HepG2 (cell line): ENCODE results near the gene ALCAM. TPM values are rescaled to one million over a fixed set of nuclear protein-coding genes. Genes with fewer than 3 reads are reported as not detected.

Experiments used
- ATAC-seq: fragments of 200-7000 bp; cut with Tn5 transposase; 3 replicates; pipeline ENCODE4 v1.9.1; 2020; ENCODE audit warnings: mild to moderate bottlenecking, moderate library complexity
- BruUV-seq: library from RNA; stranded (reverse); fragments of 400-500 nt; replicated peaks from 2 replicates; lab custom pipeline; 2021; lab: Mats Ljungman, UMichigan
- CTCF ChIA-PET: fragments of 300-600 bp; formaldehyde crosslinking; extraction: SDS; loops from one replicate; lab custom pipeline; 2021; ENCODE audit warnings: low total read pairs, inconsistent platforms, low intra/inter-chr PET ratio; lab: Yijun Ruan, JAX
- POLR2A ChIA-PET: fragments of 350-600 bp; sonication (Branson Sonifier 250); formaldehyde crosslinking; loops from one replicate; lab custom pipeline; 2020; ENCODE audit warnings: antibody characterized with exemption, inconsistent platforms; lab: Yijun Ruan, JAX
- DNase-seq: peaks from one replicate; pipeline ENCODE4 v3.0.0-alpha.2; 2015; ENCODE audit warnings: low spot score
- FAIRE-seq: peaks from 3 replicates; lab custom pipeline; 2011; peaks lifted over from hg19 to GRCh38; lab: Jason Lieb, UNC
- H2AFZ ChIP-seq: one replicate; pipeline ENCODE4 v1.6.1; 2011; ENCODE audit warnings: low read length, inconsistent platforms
- H3K27ac ChIP-seq: fragments of 300-600 bp; 3 replicates; pipeline ENCODE4 v1.8.0; 2011; ENCODE audit warnings: mixed run types, mild to moderate bottlenecking, mixed read lengths, low read length, inconsistent platforms; ENCODE audit not compliant: insufficient read depth; ENCODE audit errors: extremely low read length
- H3K27me3 ChIP-seq, 2 experiments: fragments of 200-600 bp in 1 of 2; 2 replicates in 1 of 2; 3 replicates in 1 of 2; pipeline versions ENCODE4 v1.6.0 to v1.8.0; 2011; ENCODE audit warnings: low read length in 2 of 2, mild to moderate bottlenecking in 2 of 2, moderate library complexity in 2 of 2, inconsistent platforms in 1 of 2; ENCODE audit not compliant: insufficient read depth in 2 of 2, control insufficient read depth in 1 of 2
- H3K36me3 ChIP-seq, 2 experiments: fragments of 200-600 bp in 1 of 2; replicated peaks in 1 of 2; 2 replicates in 1 of 2; 3 replicates in 1 of 2; pipeline versions ENCODE4 v1.5.1 to v1.8.0; 2011; ENCODE audit warnings: low read length in 2 of 2, inconsistent platforms in 1 of 2; ENCODE audit not compliant: insufficient read depth in 2 of 2, control insufficient read depth in 1 of 2
- H3K4me1 ChIP-seq: 2 replicates; pipeline ENCODE4 v1.5.1; 2012; ENCODE audit warnings: low read length, inconsistent platforms; ENCODE audit not compliant: insufficient read depth
- H3K4me2 ChIP-seq: 2 replicates; pipeline ENCODE4 v1.6.0; 2011; ENCODE audit warnings: low read depth, low read length, inconsistent platforms
- H3K4me3 ChIP-seq, 3 experiments: fragments of 200-600 bp in 1 of 3; sonication (generic), shearing (Covaris generic) in 1 of 3; replicated peaks in 1 of 3; 2 replicates each; pipeline ENCODE4 v1.5.1; 2011 to 2016; ENCODE audit warnings: low read length in 3 of 3, inconsistent platforms in 2 of 3, low read depth in 2 of 3, mild to moderate bottlenecking in 2 of 3, control low read depth in 1 of 3, mixed read lengths in 1 of 3; ENCODE audit not compliant: insufficient read depth in 1 of 3
- H3K79me2 ChIP-seq: one replicate; pipeline ENCODE4 v1.6.1; 2011; ENCODE audit warnings: low read length, inconsistent platforms; ENCODE audit not compliant: insufficient read depth
- H3K9ac ChIP-seq: 2 replicates; pipeline ENCODE4 v1.6.0; 2011; ENCODE audit warnings: mild to moderate bottlenecking, low read depth, low read length, inconsistent platforms; ENCODE audit not compliant: insufficient read depth
- H3K9me3 ChIP-seq: 2 replicates; pipeline ENCODE4 v1.5.1; 2012; ENCODE audit warnings: mild to moderate bottlenecking, low read length
- H4K20me1 ChIP-seq: 2 replicates; pipeline ENCODE4 v1.6.0; 2011; ENCODE audit warnings: inconsistent platforms, mild to moderate bottlenecking, low read length, moderate library complexity; ENCODE audit not compliant: insufficient read depth
- ARNT ChIP-seq: fragments of 450-650 bp; IDR thresholded peaks from 2 replicates; pipeline ENCODE4 v1.6.1; 2017
- FLYWCH1 ChIP-seq: sonication (generic); formaldehyde crosslinking; IDR thresholded peaks from 2 replicates; pipeline ENCODE4 v1.8.1; 2023; ENCODE audit warnings: mild to moderate bottlenecking, missing genetic modification reagents
- FOXM1 ChIP-seq: sonication (generic); formaldehyde crosslinking; IDR thresholded peaks from 2 replicates; pipeline ENCODE4 v1.5.0; 2020; ENCODE audit warnings: missing genetic modification reagents
- NR2F1 ChIP-seq, 2 experiments: fragments of 450-650 bp in 1 of 2; formaldehyde crosslinking in 1 of 2; IDR thresholded peaks; 2 replicates each; pipeline versions ENCODE4 v1.5.0 to v1.6.1; 2016 to 2020; ENCODE audit warnings: mild to moderate bottlenecking in 1 of 2, missing compliant biosample characterization in 1 of 2, missing genetic modification reagents in 1 of 2, moderate library complexity in 1 of 2
- SNAPC4 ChIP-seq: sonication (generic); formaldehyde crosslinking; IDR thresholded peaks from 2 replicates; pipeline ENCODE4 v1.4.0; 2020; ENCODE audit warnings: mild to moderate bottlenecking, missing genetic modification reagents
- ZNF205 ChIP-seq: IDR thresholded peaks from 2 replicates; pipeline ENCODE4 v1.6.1; 2018; ENCODE audit warnings: missing biosample characterization, missing genetic modification reagents
- WGBS: methylation state at CpG from one replicate; pipeline ENCODE4 v1.1.6; 2017; ENCODE audit warnings: low lambda C conversion rate; 5-methylcytosine and 5-hydroxymethylcytosine counted together
- in situ Hi-C: cut with HindIII; loops from 2 replicates; pipeline ENCODE4 v1.10.0; 2017; ENCODE audit warnings: low pct_unique_long_range_greater_than_20kb; ENCODE audit not compliant: extremely low pct_ligation_motif_present
- intact Hi-C: fragments of 100-400 bp; cut with micrococcal nuclease; formaldehyde crosslinking; loops from one replicate; pipeline ENCODE4 v1.10.0; 2022; ENCODE audit not compliant: unreplicated experiment
- polyA plus RNA-seq, 8 experiments: library from polyadenylated mRNA; depleted of rRNA in 3 of 8; stranded (reverse) in 7 of 8; unstranded in 1 of 8; fragments of >200 nt; fragmentation: Illumina TruSeq in 4 of 8; extraction: Trizol in 4 of 8; gene quantifications; 2 replicates each; pipeline versions ENCODE4 v1.2.1 to v1.2.3, GENCODE V29; 2011 to 2016; ENCODE audit warnings: low read depth in 4 of 8, missing spikeins in 1 of 8, mixed read lengths in 1 of 8; ENCODE audit not compliant: insufficient read depth in 1 of 8
- total RNA-seq, 5 experiments: library from RNA; depleted of rRNA; stranded (reverse); fragments of >200 nt; fragmentation: Illumina TruSeq; extraction: Trizol; gene quantifications; 2 replicates each; pipeline ENCODE4 v1.2.3, GENCODE V29; 2016; ENCODE audit warnings: low read depth in 1 of 5
- TF ChIP-seq, protein P1 (sequence below): sonication (generic); formaldehyde crosslinking; IDR thresholded peaks from 2 replicates; pipeline ENCODE4 v1.5.1; 2020; ENCODE audit warnings: mild to moderate bottlenecking, moderate library complexity, missing genetic modification reagents

The ALCAM gene
- total and polyA plus RNA-seq, 2 of the 13 experiments (the other 11 are each of a cell fraction or from before 2014, with no cell fraction given), result 26.0 to 33.1 TPM

GRCh38 chr3:105424412-105425152 lies 57.9 kb downstream of the ALCAM start (continued):
- no peak for TF ChIP-seq SNAPC4 (CRISPR knock-in tag)
- TF ChIP-seq FOXM1 (CRISPR knock-in tag), result no peak
- TF ChIP-seq FLYWCH1 (CRISPR knock-in tag), result no peak

DNA sequence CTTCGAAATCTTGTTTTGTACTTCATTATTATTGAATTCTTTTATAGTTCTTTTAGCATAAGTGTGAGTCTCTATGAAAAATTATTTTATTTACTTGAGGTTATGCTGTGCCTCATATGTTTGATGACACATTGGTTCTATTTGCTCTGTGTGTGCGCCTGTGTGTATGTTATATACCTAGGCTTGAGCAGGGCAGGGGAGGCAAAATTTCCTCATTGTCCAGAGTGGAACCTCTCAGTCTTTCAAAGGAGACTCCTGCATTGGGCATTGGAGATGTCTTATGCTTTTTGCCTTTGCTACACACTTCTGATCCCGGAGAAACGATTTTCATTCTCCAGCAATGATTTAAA lies 58.4 kb downstream of the ALCAM start:
- Histone ChIP-seq H2AFZ (no peak overlapping the region), H3K27ac (no peak overlapping the region), H3K79me2 (peaks cover 6% of the 10 kb centered on the region), H3K27me3 (no peaks in the 10 kb centered on the region), H3K9me3 (no peaks in the 10 kb centered on the region), H3K4me1 (peaks cover 28% of the 10 kb centered on the region), H4K20me1 (no peaks in the 10 kb centered on the region), H3K36me3 (no peaks in the 10 kb centered on the region), H3K4me2 (no peak overlapping the region), H3K4me3 (no peak overlapping the region), H3K9ac (no peak overlapping the region)
- no TSS peak for BruUV-seq
- no peak for ATAC-seq
- DNase-seq, result no peak
- intact Hi-C loops (loop anchor here (5.0 kb wide), 3 partner anchors 38 to 92 kb away; no protein-coding TSS in a partner anchor), in situ Hi-C loops (no loop called here)
- ChIA-PET CTCF (no interaction called here), POLR2A (no interaction called here)
- no peak for FAIRE-seq
- WGBS, result 87% methylated on average over 4 of the region's 4 CpGs
- TF ChIP-seq NR2F1 (CRISPR knock-in tag; IDR thresholded peaks at IDR 0.05) (no peak), ARNT (no peak), ZNF205 (CRISPR knock-in tag) (no peak)
- TF ChIP-seq, protein P1, sequence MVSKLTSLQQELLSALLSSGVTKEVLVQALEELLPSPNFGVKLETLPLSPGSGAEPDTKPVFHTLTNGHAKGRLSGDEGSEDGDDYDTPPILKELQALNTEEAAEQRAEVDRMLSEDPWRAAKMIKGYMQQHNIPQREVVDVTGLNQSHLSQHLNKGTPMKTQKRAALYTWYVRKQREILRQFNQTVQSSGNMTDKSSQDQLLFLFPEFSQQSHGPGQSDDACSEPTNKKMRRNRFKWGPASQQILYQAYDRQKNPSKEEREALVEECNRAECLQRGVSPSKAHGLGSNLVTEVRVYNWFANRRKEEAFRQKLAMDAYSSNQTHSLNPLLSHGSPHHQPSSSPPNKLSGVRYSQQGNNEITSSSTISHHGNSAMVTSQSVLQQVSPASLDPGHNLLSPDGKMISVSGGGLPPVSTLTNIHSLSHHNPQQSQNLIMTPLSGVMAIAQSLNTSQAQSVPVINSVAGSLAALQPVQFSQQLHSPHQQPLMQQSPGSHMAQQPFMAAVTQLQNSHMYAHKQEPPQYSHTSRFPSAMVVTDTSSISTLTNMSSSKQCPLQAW (CRISPR knock-in tag), result no peak
